Stimulated activated CD4-positive, alpha-beta T cell treated with anti-CD3 and anti-CD28 coated beads, Interleukin-12 subunit alpha, Interleukin-12 subunit beta, amount 100 ng/mL, for 24 hours (primary cell): Measurements from ENCODE around the gene CALHM3.
"Not testable (repeated sequence)": the region's sequence is repeated elsewhere in the genome, so short reads cannot be mapped to it uniquely, and the experiment has no call there.

Experiments used
- DNase-seq, 2 experiments: peaks; one replicate each; pipeline ENCODE4 v3.0.0-alpha.2; 2020; ENCODE audit warnings: low read depth in 2 of 2

Gene CALHM3, protein sequence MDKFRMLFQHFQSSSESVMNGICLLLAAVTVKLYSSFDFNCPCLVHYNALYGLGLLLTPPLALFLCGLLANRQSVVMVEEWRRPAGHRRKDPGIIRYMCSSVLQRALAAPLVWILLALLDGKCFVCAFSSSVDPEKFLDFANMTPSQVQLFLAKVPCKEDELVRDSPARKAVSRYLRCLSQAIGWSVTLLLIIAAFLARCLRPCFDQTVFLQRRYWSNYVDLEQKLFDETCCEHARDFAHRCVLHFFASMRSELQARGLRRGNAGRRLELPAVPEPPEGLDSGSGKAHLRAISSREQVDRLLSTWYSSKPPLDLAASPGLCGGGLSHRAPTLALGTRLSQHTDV

DNA sequence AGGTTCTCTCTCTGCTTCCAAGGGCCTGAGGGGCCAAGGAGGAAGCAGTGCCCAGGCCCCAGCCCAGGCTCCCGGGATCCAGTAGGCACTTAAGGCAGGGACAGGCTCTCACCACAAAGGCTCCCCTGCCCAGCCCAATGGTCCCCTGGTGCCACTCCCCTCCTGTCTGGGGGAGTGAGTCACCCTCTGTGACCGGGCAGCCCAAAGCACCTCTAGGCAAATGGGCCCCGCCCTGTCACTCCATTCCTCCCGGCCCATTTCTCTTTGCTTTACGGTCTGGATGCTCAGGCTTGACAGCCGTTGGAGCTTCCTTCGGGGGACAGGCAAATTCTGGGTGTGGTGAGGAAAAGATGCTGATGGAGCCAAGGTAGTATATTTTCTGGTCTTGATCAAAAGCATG is at the start of gene CALHM3:
TSS of gene CALHM3 (minus strand) at position 106 of the 400 bp plus-strand sequence. CDS start 208 bp downstream, outside the sequence.
- no peak for DNase-seq

GRCh38 chr10:103528549-103528948 is 49.5 kb upstream of the CALHM3 start:
- DNase-seq, result no peak

DNA sequence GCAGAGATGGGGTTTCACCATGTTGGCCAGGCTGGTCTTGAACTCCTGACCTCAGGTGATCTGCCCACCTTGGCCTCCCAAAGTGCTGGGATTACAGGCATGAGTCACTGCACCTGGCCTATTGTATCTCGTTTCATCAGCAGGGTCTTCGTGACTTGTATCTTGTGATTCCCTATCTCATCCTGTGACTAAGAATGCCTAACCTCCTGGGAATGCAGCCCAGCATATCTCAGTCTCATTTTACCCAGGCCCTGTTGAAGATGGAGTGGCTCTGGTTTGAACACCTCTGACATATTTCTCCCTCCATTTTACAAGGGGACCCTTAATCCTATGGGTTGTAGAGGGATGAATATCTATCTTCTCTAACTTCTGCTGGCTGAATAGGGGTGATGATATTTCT is 48.4 kb upstream of the CALHM3 start:
- DNase-seq, result not testable (repeated sequence)

DNA sequence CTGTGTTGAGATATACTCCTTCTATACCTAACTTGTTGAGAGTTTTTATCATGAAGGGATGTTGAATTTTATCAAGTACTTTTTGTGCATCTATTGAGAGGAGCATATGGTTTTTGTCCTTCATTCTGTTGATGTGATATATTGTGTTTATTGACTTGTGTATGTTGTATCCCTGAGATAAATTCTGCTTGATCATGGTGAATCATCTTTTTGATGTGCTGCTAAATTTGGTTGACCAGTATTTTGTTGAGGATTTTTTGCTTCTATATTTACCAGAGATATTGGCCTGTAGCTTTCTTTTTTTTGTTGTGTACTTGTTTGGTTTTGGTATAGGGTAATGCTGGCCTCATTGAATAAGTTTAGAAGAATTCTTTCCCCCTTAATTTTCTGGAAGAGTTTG is 46.9 kb upstream of the CALHM3 start:
- no peak for DNase-seq

- no peak for DNase-seq
These were observed 44.6 kb upstream of the CALHM3 start for GRCh38 chr10:103523683-103524082.

DNA sequence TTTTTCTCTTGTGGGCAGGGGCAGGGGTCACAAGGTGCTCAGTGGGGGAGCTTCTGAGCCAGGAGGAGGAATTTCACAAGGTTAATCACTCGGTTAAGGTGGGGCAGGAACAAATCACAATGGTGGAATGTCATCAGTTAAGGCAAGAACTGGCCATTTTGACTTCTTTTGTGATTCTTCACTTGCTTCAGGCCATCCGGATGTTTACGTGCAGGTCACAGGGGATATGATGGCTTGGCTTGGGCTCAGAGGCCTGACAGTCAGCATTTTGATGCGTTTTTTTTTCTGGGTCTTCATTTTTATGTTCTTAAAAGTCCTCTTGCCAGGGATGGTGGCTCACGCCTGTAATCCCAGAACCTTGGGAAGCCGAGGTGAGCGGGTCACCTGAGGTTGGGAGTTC is 43.0 kb upstream of the CALHM3 start:
- not testable (repeated sequence) for DNase-seq

DNA sequence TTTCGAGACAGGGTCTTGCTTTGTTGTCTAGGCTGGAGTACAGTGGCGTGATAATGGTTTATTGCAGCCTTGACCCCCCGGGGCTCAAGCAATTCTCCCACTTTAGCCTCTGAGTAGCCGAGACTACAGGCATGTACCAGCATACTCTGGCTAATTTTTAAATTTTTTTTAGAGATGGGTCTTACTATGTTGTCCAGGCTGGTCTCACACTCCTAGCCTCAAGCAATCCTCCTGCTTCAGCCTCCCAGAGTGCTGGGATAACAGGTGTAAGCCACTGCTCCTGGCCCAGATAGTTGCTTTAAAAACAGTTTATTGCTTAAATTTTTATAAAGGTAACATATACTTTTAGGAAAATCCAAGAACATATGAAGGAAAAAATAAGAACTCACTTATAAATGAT is 40.8 kb upstream of the CALHM3 start:
- no peak for DNase-seq

DNA sequence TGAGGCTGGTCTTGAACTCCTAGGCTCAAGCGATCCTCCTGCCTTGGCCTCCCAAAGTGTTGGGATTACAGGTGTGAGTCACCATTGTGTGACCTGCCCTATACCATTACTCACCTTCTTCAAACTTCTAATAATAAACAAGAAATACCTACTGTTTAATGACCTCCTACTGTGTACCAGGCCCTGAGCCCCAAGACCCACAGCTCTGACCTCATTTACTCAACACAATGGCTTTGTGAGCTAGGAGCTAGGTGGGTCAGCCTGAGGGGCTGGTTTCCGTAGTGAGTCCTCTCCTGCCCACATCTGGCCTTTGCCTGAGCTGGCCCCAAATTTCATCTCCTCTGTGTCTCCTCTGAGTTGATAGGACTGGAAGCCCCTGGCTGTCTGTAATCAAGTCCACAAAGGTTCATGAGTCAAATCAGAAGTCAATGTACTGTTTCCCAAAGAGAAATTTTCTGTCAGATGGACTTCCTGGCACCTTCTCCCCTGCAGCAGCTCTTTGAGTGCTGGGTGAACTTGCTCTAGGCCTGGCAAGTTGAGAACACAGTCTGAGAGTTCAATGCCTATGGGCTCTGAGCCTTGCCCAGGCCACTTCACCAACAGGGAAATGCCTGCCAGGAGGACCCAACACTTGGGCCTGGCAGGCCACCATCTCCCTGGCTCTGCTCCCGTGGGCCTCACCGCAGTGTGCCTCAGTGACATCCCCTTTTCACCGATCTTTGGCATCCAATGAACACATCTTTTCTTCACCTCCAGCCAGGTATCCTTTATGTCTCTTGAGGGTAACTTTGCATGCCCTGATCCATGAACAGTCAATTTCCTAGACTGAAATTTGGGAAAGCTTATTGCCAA is 38.4 kb upstream of the CALHM3 start:
- DNase-seq, result no peak

DNA sequence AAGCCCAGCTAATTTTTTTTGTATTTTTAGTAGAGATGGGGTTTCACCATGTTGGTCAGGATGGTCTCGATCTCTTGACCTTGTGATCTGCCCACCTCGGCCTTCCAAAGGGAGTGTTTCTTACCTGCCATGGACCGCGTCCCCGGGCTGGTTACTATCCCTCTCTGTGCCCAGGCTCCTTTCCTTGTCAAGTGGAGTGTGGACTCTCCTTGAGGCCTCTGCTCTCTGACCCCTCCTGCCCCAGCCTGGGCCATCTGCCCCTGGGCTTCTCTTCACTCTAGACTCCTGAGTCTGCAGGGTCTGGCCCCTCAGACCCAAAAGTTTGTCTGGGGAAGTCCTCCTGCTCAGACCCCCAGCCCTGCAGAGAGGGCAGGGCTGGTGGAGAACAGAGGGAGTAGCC is 35.2 kb upstream of the CALHM3 start:
- no peak for DNase-seq

DNA sequence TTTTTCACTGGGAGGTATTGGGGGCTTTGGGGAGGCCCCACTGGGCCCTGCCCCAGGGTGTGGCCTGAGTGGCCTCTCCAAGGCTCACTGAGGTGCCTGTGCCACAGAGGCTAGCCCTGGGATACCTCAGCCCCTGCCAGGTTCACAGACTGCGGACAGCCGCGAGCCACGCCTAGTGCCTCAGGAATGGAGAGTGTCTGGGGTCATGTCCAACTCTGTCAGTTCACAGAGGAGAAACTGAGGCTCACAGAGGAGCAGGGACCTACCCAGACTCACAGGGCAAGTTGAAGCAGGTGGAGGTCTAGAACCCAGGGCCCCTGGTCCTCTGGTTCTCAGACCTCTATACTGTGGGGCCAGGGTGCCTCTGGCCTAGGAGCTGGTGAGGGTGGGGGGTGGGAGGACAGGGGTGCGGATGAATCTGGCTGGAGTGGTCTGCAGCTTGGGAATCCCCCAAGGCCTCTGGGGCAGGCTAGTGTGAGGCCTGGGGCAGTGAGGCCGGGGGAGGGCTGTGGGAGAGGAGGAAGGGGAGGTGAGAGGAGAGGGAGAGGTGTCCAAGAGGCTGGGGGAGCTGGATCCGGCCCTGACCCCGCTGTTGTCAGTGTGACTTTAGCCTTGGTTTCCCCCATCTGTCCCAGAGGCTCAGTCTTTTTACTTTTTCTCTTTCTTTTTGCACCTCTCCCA is 34.5 kb upstream of the CALHM3 start:
- no peak for DNase-seq

DNA sequence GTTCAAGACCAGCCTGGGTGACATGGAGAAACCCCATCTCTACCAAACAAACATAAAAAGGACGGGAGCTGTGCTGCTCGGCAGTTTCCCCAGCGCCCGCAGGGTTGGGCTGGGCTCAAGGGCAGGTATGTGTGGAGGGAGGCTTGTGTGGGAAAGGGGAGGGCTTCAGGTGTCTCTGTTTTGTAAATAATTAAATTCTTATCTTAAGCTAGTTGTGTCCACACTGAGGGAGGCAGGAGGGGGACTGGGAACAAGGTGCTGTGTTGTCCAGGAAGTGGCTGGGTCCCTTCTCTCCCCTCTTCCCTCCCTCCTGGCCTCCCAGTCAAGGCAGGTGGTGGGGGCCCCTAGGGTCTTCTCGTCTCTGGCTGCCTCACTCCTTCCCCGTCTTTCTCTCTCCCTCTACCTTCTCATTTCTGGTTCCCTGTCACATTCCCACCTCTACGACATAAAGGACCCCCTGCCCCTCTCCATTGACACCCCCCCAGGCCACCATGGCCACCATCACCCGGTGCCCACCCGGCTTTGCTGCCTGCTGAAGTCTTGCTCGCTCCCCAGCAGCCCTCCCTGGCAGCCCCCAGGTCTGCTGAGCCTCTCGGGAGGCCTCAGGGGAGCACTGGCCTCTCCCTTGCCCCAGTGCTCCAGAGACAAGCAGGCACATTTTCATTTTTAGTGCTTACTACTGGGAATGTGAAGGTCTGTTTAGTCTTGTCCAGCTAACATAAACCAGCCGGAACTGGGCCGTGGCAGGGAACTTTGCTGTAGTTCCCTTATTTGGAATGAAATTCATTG is 33.7 kb upstream of the CALHM3 start:
- no peak for DNase-seq

GRCh38 chr10:103512166-103512565 is 33.1 kb upstream of the CALHM3 start:
- DNase-seq, result no peak

DNA sequence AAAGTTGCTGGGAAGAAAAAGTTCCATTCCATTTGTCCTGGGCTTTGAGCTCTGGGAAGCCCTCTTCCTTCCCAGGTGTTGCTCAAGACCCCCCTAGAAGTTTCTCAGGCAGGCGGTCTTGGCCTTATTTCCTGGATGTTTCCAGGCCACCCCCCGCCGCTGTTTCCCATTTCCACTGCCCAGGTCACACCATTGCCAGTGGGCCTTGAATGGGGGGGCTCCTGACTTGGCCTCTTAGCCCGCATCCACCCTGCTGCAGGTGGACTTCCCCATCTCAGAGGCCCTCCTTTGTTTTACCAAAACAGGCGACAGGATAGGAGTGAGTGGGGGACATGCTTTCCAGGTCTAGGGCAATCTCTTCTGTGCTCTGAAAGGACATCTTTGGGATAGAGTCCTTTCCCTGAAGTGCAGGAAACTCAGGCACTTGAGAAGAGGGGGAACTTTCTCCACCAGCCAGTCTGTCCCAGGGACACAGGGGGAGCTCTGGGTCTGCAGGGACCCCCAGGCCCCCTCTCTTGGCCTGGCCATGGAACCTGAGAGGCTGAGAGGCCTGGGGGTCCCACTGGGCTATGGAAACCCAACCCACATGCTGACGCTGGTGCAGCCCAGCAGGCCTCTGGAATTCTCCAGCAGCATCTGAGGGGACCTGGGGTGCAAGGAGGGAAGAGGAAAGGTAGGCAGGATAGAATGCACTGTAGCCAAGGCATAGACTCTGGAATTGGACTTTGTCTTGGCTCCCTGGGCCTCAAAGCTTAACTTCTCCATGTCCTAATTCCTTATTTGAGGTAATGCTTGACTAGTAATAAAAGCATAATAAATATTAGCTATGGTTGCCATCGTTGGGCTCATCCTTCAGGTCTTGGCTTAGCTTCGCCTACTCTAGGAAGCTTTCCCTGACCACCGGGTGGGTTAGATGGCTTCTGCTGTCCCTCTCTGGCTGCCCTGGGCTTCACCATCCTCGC is 32.0 kb upstream of the CALHM3 start:
- DNase-seq, result no peak

DNA sequence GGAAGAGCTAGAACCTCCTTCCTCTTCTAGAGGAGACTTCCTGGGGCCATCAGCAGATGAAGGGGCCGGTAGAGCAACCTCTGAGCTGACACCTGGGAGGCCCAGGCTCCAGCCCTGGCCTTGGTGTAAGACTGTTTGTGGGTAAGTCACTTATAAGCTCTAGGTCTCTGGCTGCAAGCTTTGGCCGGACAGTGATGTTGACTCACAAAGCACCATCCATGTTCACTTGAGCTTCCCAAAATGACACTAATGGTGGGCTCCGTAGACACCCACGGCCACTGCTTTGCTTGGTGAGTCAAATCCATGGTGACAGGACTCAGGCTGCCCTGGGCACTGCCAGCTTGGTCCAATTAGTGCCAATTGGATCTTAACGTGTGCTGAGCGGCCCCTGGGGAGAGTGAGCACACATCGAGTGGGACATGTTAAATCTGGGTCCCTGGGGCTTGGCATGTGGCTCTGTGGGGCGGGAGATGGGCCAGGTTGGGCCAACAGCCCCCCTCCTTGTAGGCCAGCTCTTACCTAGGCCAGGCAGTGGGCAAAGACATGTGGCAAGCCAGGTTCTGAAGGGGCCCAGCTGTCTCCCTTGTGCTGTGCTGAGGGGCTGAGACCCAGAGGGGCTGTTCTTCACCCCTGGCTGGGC is 31.1 kb upstream of the CALHM3 start:
- no peak for DNase-seq

GRCh38 chr10:103507235-103508191 is 28.5 kb upstream of the CALHM3 start:
- DNase-seq, result no peak

- no peak for DNase-seq
These were observed 27.0 kb upstream of the CALHM3 start for GRCh38 chr10:103506061-103506460.

- DNase-seq, result peak in 1 of 2 experiments; percentile 41
These were observed 25.2 kb upstream of the CALHM3 start for GRCh38 chr10:103504181-103504783.

DNA sequence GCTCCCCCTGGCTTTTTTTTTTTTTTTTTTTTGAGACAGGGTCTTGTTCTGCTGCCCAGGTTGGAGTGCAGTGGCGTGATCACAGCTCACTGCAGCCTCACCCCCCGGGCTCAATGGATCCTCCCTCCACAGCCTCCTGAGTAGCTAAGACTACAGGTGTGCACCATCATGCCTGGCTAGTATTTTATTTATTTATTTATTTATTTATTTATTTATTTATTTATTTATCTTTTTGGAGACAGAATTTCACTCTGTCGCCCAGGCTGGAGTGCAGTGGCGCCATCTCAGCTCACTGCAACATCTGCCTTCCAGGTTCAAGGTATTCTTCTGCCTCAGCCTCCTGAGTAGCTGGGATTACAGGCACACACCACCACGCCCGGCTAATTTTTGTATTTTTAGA is 24.7 kb upstream of the CALHM3 start:
- DNase-seq, result not testable (repeated sequence)
